ENCODE data around the gene MYZAP. TPM values are rescaled to one million over a fixed set of nuclear protein-coding genes. Genes with fewer than 3 reads are reported as not detected.
"Not testable (repeated sequence)": the region's sequence is repeated elsewhere in the genome, so short reads cannot be mapped to it uniquely, and the experiment has no call there.

Gene MYZAP
- total RNA-seq, 3 donors from 2014 or later: 12.1 to 23.0 (median 16.7) TPM

DNA sequence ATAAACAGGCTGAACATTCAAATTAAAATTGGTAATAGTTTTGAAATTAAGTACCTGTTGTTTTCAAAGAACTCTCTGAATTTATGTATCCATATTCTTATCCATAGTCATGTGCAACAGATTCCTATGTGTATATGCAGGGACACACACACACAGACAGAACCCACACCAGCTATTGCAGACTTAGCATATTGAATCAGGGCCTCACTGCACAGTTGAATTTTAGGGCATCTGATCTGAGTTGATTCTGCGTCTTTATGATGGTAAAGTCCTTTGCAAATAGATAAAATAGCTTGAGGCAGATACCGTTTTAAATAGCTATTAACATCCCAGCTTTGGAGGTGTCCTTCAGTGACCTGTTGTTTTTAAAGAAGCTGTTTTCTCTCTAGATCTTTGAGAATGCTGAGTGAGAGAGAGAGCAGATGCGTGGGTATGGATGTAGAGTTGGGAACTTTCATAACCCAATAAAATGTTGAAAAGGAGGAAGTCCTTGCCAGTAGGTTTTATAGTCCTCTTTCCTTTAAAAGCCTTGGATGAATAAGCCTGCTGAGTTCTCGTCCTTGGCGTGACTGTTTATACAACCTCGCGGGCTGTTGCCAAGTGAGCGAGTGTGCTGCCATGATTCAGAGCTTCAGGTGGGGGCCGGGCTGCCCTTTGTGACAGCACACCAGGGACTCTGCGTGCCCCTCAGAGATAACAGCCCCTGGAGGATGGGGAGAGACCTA lies 18.3 kb downstream of the MYZAP start:
- no peak overlapping the region for H3K4me3 ChIP-seq
- H3K27ac ChIP-seq: peak overlapping the region; percentile 35 to 75
- TF ChIP-seq POLR2AphosphoS5 (IDR thresholded peaks at IDR 0.05): no peak
- H3K4me1 ChIP-seq: peaks cover 0 to 3% of the 10 kb centered on the region in 2 donors
- H3K27me3 ChIP-seq: no peaks in the 10 kb centered on the region
- no peaks in the 10 kb centered on the region for H3K9me3 ChIP-seq
- DNase-seq (ENCODE audit: low spot score in 2 of 2): peak in 1 of 2 donors; percentile 38
- no peaks in the 10 kb centered on the region for H3K36me3 ChIP-seq
- intact Hi-C loops (cut with DNase I; ENCODE audit: low total_unique reads): no loop called here

DNA sequence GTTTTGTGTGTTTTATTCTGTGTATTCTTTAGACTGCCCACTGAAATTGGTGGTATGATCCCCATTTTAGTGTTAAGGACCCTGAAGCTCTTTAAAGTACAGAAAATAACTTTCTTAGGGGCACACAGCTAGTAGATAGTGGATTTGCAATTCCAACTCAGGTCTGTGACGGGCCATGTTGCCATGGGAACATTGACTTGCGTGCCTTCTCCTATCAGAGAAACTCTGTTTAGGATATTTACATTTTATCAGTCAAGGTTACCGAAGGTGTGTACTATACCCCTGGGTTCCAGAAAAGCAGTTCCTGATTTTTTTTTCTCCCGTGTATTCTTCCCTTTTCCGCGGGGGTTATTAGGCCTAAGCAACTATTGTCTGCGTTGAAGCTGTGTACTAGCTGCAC lies 19.4 kb downstream of the MYZAP start:
- intact Hi-C loops (cut with DNase I; ENCODE audit: low total_unique reads): no loop called here
- no peak overlapping the region for H3K4me3 ChIP-seq
- H3K9me3 ChIP-seq: no peaks in the 10 kb centered on the region
- H3K27ac ChIP-seq: peak overlapping the region; percentile 21 to 75
- no peaks in the 10 kb centered on the region for H3K27me3 ChIP-seq
- peaks cover 0 to 3% of the 10 kb centered on the region in 2 donors for H3K4me1 ChIP-seq
- H3K36me3 ChIP-seq: no peaks in the 10 kb centered on the region
- no peak for TF ChIP-seq POLR2AphosphoS5 (IDR thresholded peaks at IDR 0.05)
- no peak for TF ChIP-seq POLR2A (IDR thresholded peaks at IDR 0.05)
- TF ChIP-seq, protein P1, sequence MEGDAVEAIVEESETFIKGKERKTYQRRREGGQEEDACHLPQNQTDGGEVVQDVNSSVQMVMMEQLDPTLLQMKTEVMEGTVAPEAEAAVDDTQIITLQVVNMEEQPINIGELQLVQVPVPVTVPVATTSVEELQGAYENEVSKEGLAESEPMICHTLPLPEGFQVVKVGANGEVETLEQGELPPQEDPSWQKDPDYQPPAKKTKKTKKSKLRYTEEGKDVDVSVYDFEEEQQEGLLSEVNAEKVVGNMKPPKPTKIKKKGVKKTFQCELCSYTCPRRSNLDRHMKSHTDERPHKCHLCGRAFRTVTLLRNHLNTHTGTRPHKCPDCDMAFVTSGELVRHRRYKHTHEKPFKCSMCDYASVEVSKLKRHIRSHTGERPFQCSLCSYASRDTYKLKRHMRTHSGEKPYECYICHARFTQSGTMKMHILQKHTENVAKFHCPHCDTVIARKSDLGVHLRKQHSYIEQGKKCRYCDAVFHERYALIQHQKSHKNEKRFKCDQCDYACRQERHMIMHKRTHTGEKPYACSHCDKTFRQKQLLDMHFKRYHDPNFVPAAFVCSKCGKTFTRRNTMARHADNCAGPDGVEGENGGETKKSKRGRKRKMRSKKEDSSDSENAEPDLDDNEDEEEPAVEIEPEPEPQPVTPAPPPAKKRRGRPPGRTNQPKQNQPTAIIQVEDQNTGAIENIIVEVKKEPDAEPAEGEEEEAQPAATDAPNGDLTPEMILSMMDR (IDR thresholded peaks at IDR 0.05): no peak
- no peak for DNase-seq (ENCODE audit: low spot score in 2 of 2)

DNA sequence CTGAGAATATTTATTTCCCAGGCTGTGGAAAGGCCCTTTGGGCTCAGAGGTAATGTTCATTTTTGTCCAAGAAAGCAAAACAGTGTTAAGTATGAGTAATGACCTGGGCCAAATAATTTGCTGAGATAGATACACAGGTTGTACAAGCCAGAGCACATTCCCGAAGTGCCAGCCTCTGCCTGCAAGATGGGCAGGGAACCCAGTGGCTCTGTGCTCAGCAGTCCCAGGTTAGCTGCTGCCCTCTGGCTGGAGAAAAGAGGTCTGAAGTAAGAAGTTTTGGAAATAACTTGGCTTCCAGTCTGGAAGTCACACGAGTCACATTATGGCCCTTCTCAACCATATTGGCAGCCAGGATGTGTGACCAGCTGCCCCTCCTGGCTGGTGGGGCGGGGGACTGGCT lies 20.2 kb downstream of the MYZAP start:
- H3K36me3 ChIP-seq: no peaks in the 10 kb centered on the region
- H3K4me3 ChIP-seq: no peak overlapping the region
- no peaks in the 10 kb centered on the region for H3K27me3 ChIP-seq
- TF ChIP-seq, protein P1 (IDR thresholded peaks at IDR 0.05): peak in 2 of 3 donors; percentile 52 to 61
- no peak for TF ChIP-seq POLR2AphosphoS5 (IDR thresholded peaks at IDR 0.05)
- H3K9me3 ChIP-seq: no peaks in the 10 kb centered on the region
- peaks cover 0 to 3% of the 10 kb centered on the region in 2 donors for H3K4me1 ChIP-seq
- DNase-seq (ENCODE audit: low spot score in 2 of 2): peak in 1 of 2 donors; percentile 81
- intact Hi-C loops (cut with DNase I; ENCODE audit: low total_unique reads): no loop called here
- H3K27ac ChIP-seq: peak overlapping the region; percentile 75 to 78

DNA sequence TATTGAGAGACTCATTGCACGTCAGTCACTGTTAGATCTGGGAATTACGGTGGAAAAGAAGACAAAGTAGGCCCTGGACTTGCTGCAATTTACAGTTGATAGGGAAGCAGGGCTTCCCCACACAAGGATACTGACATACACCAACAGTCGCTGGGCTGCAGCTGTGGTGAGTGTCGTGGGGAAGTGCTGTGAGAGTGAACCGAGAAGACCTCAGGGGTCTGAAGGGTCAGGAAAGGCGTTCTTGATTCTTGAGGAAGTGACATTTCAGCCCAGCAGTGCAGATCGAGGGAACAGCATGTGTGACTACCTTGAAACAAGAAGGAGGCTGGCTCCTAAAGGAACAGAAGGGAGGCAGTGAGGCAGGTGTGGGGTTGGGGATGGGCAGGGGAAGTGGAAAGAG lies 22.5 kb downstream of the MYZAP start:
- Histone ChIP-seq H3K27ac (no peak overlapping the region), H3K36me3 (no peaks in the 10 kb centered on the region), H3K4me1 (peaks cover 0 to 3% of the 10 kb centered on the region in 2 donors), H3K9me3 (no peaks in the 10 kb centered on the region), H3K4me3 (no peak overlapping the region), H3K27me3 (no peaks in the 10 kb centered on the region)
- no peak for TF ChIP-seq POLR2A (IDR thresholded peaks at IDR 0.05)
- no peak for TF ChIP-seq POLR2AphosphoS5 (IDR thresholded peaks at IDR 0.05)
- TF ChIP-seq, protein P1 (IDR thresholded peaks at IDR 0.05): no peak
- no peak for DNase-seq (ENCODE audit: low spot score in 2 of 2)
- intact Hi-C loops (cut with DNase I; ENCODE audit: low total_unique reads): no loop called here

DNA sequence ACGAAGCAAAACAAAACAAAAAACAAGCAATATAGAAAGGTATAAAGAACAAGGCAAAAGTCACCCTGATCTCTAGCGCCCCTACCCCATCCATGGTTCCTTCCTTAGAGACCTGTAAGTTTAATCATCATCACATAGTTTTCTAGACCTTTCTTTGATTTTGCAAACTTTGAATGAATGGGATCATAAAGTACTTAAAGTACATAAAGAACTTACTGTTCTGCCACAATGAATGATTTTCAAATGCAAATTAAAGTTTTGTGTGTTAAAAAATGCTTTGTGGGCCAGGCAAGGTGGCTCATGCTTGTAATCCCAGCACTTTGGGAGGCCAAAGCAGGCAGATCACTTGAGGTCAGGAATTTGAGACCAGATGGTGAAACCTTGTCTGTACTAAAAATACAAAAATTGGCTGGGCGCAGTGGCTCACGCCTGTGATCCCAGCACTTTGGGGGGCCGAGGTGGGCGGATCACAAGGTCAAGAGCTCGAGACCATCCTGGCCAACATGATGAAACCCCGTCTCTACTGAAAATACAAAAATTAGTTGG lies 24.3 kb downstream of the MYZAP start:
- intact Hi-C loops (cut with DNase I; ENCODE audit: low total_unique reads); H3K27ac ChIP-seq; H3K4me3 ChIP-seq; H3K4me1 ChIP-seq; H3K9me3 ChIP-seq; H3K27me3 ChIP-seq; H3K36me3 ChIP-seq; DNase-seq (ENCODE audit: low spot score in 2 of 2): not testable (repeated sequence)

DNA sequence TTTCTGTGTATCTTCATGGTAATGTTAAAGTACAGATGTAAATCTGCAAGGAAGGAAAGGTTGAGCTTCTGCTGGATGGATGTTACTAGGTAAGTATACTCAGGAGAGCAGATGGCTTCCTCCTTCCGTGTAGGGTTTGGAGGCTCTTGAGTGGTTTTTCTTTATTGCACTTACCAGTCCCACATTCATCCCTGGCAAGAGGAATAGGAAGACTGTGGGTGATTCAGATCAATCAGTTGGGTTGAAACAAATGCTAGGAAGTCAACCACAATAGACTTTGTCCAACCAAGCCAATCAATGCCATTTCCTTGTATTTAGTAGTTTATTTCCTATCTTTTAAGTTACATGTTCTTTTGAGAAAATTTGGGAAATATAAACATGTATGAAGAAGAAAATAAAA lies 26.6 kb downstream of the MYZAP start:
- intact Hi-C loops (cut with DNase I; ENCODE audit: low total_unique reads): no loop called here
- peaks cover 3% of the 10 kb centered on the region for H3K36me3 ChIP-seq
- TF ChIP-seq, protein P1 (IDR thresholded peaks at IDR 0.05): no peak
- TF ChIP-seq POLR2AphosphoS5 (IDR thresholded peaks at IDR 0.05) (no peak), POLR2A (IDR thresholded peaks at IDR 0.05) (no peak)
- H3K9me3 ChIP-seq: no peaks in the 10 kb centered on the region
- no peaks in the 10 kb centered on the region for H3K4me1 ChIP-seq
- DNase-seq (ENCODE audit: low spot score in 2 of 2): no peak
- no peak overlapping the region for H3K27ac ChIP-seq
- no peak overlapping the region for H3K4me3 ChIP-seq
- H3K27me3 ChIP-seq: no peaks in the 10 kb centered on the region
